HEK293 (cell line): ENCODE data around the gene C3orf20.

ENCODE experiments used
- CTCF ChIA-PET: fragments of 350-600 bp; formaldehyde crosslinking; extraction: SDS; loops from one replicate; lab custom pipeline; 2021; ENCODE audit warnings: antibody characterized with exemption; lab: Yijun Ruan, JAX
- POLR2A ChIA-PET: fragments of 300-600 bp; formaldehyde crosslinking; extraction: SDS; loops from one replicate; lab custom pipeline; 2020; ENCODE audit warnings: antibody characterized with exemption, inconsistent platforms; lab: Yijun Ruan, JAX
- H3K27ac ChIP-seq: fragments of 200-500 bp; sonication (Bioruptor generic); 2 replicates; pipeline ENCODE4 v1.5.1; 2014; ENCODE audit warnings: low read depth, low read length, control low read depth, inconsistent platforms; ENCODE audit errors: extremely low read depth
- H3K36me3 ChIP-seq, 2 experiments: fragments of 200-500 bp in 1 of 2; sonication (Bioruptor generic) in 1 of 2; 1 replicate in 1 of 2; 2 replicates in 1 of 2; pipeline ENCODE4 v1.5.1; 2014 to 2017; ENCODE audit warnings: inconsistent platforms in 2 of 2, low read length in 2 of 2; ENCODE audit not compliant: control insufficient read depth in 2 of 2, insufficient read depth in 1 of 2
- H3K4me1 ChIP-seq: fragments of 200-500 bp; sonication (Bioruptor generic); 2 replicates; pipeline ENCODE4 v1.5.1; 2014; ENCODE audit warnings: mild to moderate bottlenecking, low read length, inconsistent platforms; ENCODE audit not compliant: control insufficient read depth, insufficient read depth
- H3K4me3 ChIP-seq: 2 replicates; pipeline ENCODE4 v1.5.1; 2011; ENCODE audit warnings: low read depth, mild to moderate bottlenecking, control low read depth, low read length, moderate library complexity
- H3K9me3 ChIP-seq: fragments of 200-500 bp; sonication (Bioruptor generic); 2 replicates; pipeline ENCODE4 v1.5.1; 2014; ENCODE audit warnings: low read depth, low read length, inconsistent platforms; ENCODE audit not compliant: control insufficient read depth, insufficient read depth
- EGR2 ChIP-seq: fragments of 450-650 bp; formaldehyde crosslinking; IDR thresholded peaks from 2 replicates; pipeline ENCODE4 v1.5.1; 2016; ENCODE audit warnings: low read depth, missing biosample characterization, missing genetic modification characterization
- FEZF1 ChIP-seq: fragments of 450-650 bp; formaldehyde crosslinking; IDR thresholded peaks from 2 replicates; pipeline ENCODE4 v1.5.1; 2016; ENCODE audit warnings: missing biosample characterization, missing genetic modification characterization
- KLF10 ChIP-seq: fragments of 450-650 bp; IDR thresholded peaks from 2 replicates; pipeline ENCODE4 v1.5.1; 2018; ENCODE audit warnings: missing biosample characterization, mild to moderate bottlenecking, missing genetic modification characterization
- MYNN ChIP-seq: fragments of 450-650 bp; formaldehyde crosslinking; IDR thresholded peaks from 2 replicates; pipeline ENCODE4 v1.5.1; 2016; ENCODE audit warnings: missing biosample characterization, missing genetic modification characterization, borderline replicate concordance
- PRDM1 ChIP-seq: fragments of 450-650 bp; formaldehyde crosslinking; IDR thresholded peaks from 2 replicates; pipeline ENCODE4; 2016; ENCODE audit warnings: missing biosample characterization, missing genetic modification characterization
- SCRT1 ChIP-seq: fragments of 450-650 bp; formaldehyde crosslinking; IDR thresholded peaks from 2 replicates; pipeline ENCODE4 v1.5.1; 2016; ENCODE audit warnings: missing biosample characterization, missing genetic modification characterization, borderline replicate concordance
- WT1 ChIP-seq: fragments of 450-650 bp; formaldehyde crosslinking; IDR thresholded peaks from 2 replicates; pipeline ENCODE4 v1.5.1; 2016; ENCODE audit warnings: missing biosample characterization, missing genetic modification characterization
- ZBTB11 ChIP-seq: fragments of 450-650 bp; formaldehyde crosslinking; conservative IDR thresholded peaks from 2 replicates; pipeline ENCODE4 v1.5.1; 2016; ENCODE audit warnings: low read depth, missing biosample characterization, missing genetic modification characterization
- ZNF133 ChIP-seq: fragments of 450-650 bp; formaldehyde crosslinking; IDR thresholded peaks from 2 replicates; pipeline ENCODE4 v1.5.1; 2016; ENCODE audit warnings: missing biosample characterization, missing genetic modification characterization
- ZNF140 ChIP-seq: fragments of 450-650 bp; formaldehyde crosslinking; IDR thresholded peaks from 2 replicates; pipeline ENCODE4 v1.5.1; 2016; ENCODE audit warnings: missing biosample characterization, missing genetic modification characterization
- ZNF169 ChIP-seq: fragments of 450-650 bp; formaldehyde crosslinking; IDR thresholded peaks from 2 replicates; pipeline ENCODE4 v1.5.1; 2016; ENCODE audit warnings: missing biosample characterization, missing genetic modification characterization
- ZNF280D ChIP-seq: fragments of 450-650 bp; formaldehyde crosslinking; IDR thresholded peaks from 2 replicates; pipeline ENCODE4 v1.5.1; 2016; ENCODE audit warnings: missing biosample characterization, missing genetic modification characterization
- ZNF571 ChIP-seq: fragments of 450-650 bp; formaldehyde crosslinking; IDR thresholded peaks from 2 replicates; pipeline ENCODE4 v1.5.0; 2017; ENCODE audit warnings: missing biosample characterization, missing genetic modification characterization
- ZNF585B ChIP-seq: fragments of 450-650 bp; formaldehyde crosslinking; IDR thresholded peaks from 2 replicates; pipeline ENCODE4 v1.5.1; 2016; ENCODE audit warnings: missing biosample characterization, missing genetic modification characterization
- ZNF623 ChIP-seq: fragments of 450-650 bp; formaldehyde crosslinking; IDR thresholded peaks from 2 replicates; pipeline ENCODE4 v1.5.1; 2016; ENCODE audit warnings: missing biosample characterization, missing genetic modification characterization
- ZNF664 ChIP-seq: fragments of 450-650 bp; formaldehyde crosslinking; IDR thresholded peaks from 2 replicates; pipeline ENCODE4 v1.5.1; 2016; ENCODE audit warnings: missing biosample characterization, missing genetic modification characterization
- ZNF792 ChIP-seq: fragments of 450-650 bp; formaldehyde crosslinking; IDR thresholded peaks from 2 replicates; pipeline ENCODE4 v1.5.1; 2016; ENCODE audit warnings: missing biosample characterization, missing genetic modification characterization
- ZNF843 ChIP-seq: fragments of 450-650 bp; formaldehyde crosslinking; IDR thresholded peaks from 2 replicates; pipeline ENCODE4 v1.5.1; 2016; ENCODE audit warnings: missing biosample characterization, missing genetic modification characterization
- TF ChIP-seq, protein P1 (sequence below): fragments of 450-650 bp; formaldehyde crosslinking; IDR thresholded peaks from 2 replicates; pipeline ENCODE4 v1.5.1; 2016; ENCODE audit warnings: missing biosample characterization, missing genetic modification characterization, low read depth

The C3orf20 gene

DNA sequence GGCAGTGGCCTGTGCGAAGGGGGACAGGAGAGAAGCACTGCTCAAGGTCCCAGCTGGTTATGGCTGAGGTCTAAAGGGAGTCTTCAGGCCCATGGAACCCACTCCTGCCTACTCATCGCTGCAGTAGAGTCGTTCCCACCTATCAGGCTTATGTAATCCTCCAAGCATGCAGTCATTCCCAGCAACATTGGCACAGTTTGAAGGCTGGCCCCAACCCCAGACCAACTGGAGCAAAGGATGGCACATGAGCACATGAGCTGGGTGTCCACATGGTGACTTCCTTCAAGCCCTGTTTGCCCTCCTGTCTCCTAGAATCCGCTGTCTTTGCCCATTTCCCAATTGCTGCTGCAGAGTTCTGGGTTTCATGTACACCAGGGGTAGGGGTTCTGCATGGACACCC, 83.4 kb downstream of the C3orf20 start:
- TF ChIP-seq KLF10 (tag by site-specific recombination) (no peak), EGR2 (tag by site-specific recombination) (0 out of 2 replicates have a peak, but pooled peaks have one; percentile 10)
- TF ChIP-seq, all 188 proteins: peak for 1
- Histone ChIP-seq H3K27ac (no peak overlapping the region), H3K9me3 (no peaks in the 10 kb centered on the region), H3K4me3 (no peak overlapping the region), H3K36me3 (no peaks in the 10 kb centered on the region), H3K4me1 (no peaks in the 10 kb centered on the region)
- POLR2A ChIA-PET = no interaction called here
- CTCF ChIA-PET = no interaction called here

DNA sequence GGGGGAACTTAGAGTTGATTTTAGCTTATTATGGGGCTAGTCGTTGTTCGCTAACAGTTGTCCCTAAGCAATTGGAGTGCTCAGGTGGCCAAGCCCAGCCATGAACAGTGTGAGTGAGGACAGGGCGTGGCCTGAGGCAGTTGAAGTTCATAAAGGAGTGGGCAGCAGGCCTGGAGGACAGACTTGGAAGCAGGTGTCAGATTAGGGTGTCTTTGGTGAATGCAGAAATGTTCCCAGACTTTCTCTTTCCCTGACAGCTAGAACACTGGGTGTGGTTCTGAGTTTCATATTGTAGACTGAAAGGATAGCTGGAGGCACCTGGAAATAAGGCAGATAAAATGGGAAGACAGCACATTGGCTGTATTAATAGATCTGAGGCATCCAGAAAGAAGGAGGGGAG, 84.0 kb downstream of the C3orf20 start:
- H3K4me1 ChIP-seq = no peaks in the 10 kb centered on the region
- H3K9me3 ChIP-seq = no peaks in the 10 kb centered on the region
- no peak overlapping the region for H3K27ac ChIP-seq
- POLR2A ChIA-PET = no interaction called here
- TF ChIP-seq ZNF792 (no peak), SCRT1 (tag by site-specific recombination) (no peak), ZNF280D (tag by site-specific recombination) (no peak), MYNN (tag by site-specific recombination) (no peak), PRDM1 (tag by site-specific recombination) (no peak), FEZF1 (tag by site-specific recombination) (no peak), ZNF140 (tag by site-specific recombination) (no peak)
- H3K4me3 ChIP-seq = no peak overlapping the region
- H3K36me3 ChIP-seq = no peaks in the 10 kb centered on the region
- CTCF ChIA-PET = no interaction called here

DNA sequence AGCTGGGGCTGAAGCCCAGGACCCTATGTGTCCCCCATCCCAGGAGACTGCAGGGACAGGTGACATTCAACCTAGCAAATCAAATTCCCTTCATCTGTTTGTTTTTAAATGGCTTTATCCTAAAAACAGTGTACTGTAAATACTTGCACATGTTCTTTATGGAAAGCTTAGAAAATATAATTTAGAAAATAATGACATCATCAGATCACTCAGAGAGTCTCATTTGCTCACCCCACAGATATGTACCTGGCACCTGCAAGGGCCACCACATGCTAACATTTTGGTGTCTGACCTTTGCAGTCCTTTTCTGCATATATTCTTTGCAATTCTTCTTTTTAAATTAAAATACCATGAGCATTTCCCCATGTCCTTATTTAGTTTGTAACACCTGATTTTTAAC, 85.2 kb downstream of the C3orf20 start:
- no peak overlapping the region for H3K27ac ChIP-seq
- TF ChIP-seq, protein P1, sequence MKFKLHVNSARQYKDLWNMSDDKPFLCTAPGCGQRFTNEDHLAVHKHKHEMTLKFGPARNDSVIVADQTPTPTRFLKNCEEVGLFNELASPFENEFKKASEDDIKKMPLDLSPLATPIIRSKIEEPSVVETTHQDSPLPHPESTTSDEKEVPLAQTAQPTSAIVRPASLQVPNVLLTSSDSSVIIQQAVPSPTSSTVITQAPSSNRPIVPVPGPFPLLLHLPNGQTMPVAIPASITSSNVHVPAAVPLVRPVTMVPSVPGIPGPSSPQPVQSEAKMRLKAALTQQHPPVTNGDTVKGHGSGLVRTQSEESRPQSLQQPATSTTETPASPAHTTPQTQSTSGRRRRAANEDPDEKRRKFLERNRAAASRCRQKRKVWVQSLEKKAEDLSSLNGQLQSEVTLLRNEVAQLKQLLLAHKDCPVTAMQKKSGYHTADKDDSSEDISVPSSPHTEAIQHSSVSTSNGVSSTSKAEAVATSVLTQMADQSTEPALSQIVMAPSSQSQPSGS = peak; percentile 64
- TF ChIP-seq ZNF169 (tag by site-specific recombination) = no peak
- TF ChIP-seq, all 188 proteins: peak for 1
- Histone ChIP-seq H3K4me1 (no peaks in the 10 kb centered on the region), H3K9me3 (no peaks in the 10 kb centered on the region), H3K4me3 (no peak overlapping the region), H3K36me3 (no peaks in the 10 kb centered on the region)
- ChIA-PET POLR2A (no interaction called here), CTCF (interaction anchor here (1.7 kb wide), 1 partner anchor 31 kb away, joined by 4 read pairs; no protein-coding TSS in a partner anchor)

GRCh38 chr3:14761121-14761672, 86.3 kb downstream of the C3orf20 start:
- TF ChIP-seq ZBTB11 (no peak), ZNF623 (tag by site-specific recombination) (no peak), ZNF133 (tag by site-specific recombination) (no peak), PRDM1 (tag by site-specific recombination) (no peak), ZNF843 (tag by site-specific recombination) (no peak), ZNF571 (tag by site-specific recombination) (no peak), ZNF585B (no peak), ZNF664 (no peak), WT1 (tag by site-specific recombination) (no peak)
- Histone ChIP-seq H3K36me3 (no peaks in the 10 kb centered on the region), H3K4me1 (no peaks in the 10 kb centered on the region), H3K9me3 (no peaks in the 10 kb centered on the region), H3K27ac (no peak overlapping the region), H3K4me3 (no peak overlapping the region)
- ChIA-PET POLR2A (no interaction called here), CTCF (interaction anchor here (0.6 to 1.7 kb wide), 4 partner anchors 19 to 393 kb away, joined by 3 to 5 read pairs (median 4); no protein-coding TSS in a partner anchor)
